Stimulated activated CD8-positive, alpha-beta memory T cell treated with anti-CD3 and anti-CD28 coated beads, Interleukin-2, amount 100 ng/mL, for 48 hours (primary cell): ENCODE data around the gene KDM4C.
"Not testable (repeated sequence)": the region's sequence is repeated elsewhere in the genome, so short reads cannot be mapped to it uniquely, and the experiment has no call there.

Experiments used
- DNase-seq, 2 donors: peaks; one replicate each; pipeline ENCODE4 v3.0.0-alpha.2; 2020; ENCODE audit warnings: low read depth in 2 of 2

KDM4C gene

GRCh38 chr9:6806318-6806717 lies 48.5 kb downstream of the KDM4C start:
- not testable (repeated sequence) for DNase-seq

- not testable (repeated sequence) for DNase-seq
These were observed 49.9 kb downstream of the KDM4C start for GRCh38 chr9:6807669-6808068.

- no peak for DNase-seq
These were observed 53.7 kb downstream of the KDM4C start for GRCh38 chr9:6811436-6811835.

GRCh38 chr9:6816581-6816980 lies 58.8 kb downstream of the KDM4C start:
- DNase-seq = no peak

- DNase-seq = no peak
These were observed 60.6 kb downstream of the KDM4C start for GRCh38 chr9:6818292-6818922.

GRCh38 chr9:6819112-6819511 lies 61.3 kb downstream of the KDM4C start:
- no peak for DNase-seq

GRCh38 chr9:6819529-6819928 lies 61.8 kb downstream of the KDM4C start:
- no peak for DNase-seq

GRCh38 chr9:6822696-6823095 lies 64.9 kb downstream of the KDM4C start:
- no peak for DNase-seq

GRCh38 chr9:6827439-6828145 lies 69.8 kb downstream of the KDM4C start:
- DNase-seq = no peak

GRCh38 chr9:6829027-6829426 lies 71.3 kb downstream of the KDM4C start:
- DNase-seq = no peak

- no peak for DNase-seq
These were observed 71.8 kb downstream of the KDM4C start for GRCh38 chr9:6829536-6829935.

- DNase-seq = no peak
These were observed 75.9 kb downstream of the KDM4C start for GRCh38 chr9:6833518-6834192.

- DNase-seq = no peak
These were observed 76.5 kb downstream of the KDM4C start for GRCh38 chr9:6834306-6834705.

- DNase-seq = no peak
These were observed 80.4 kb downstream of the KDM4C start for GRCh38 chr9:6838158-6838557.

- DNase-seq = no peak
These were observed 84.8 kb downstream of the KDM4C start for GRCh38 chr9:6842584-6842947.

- no peak for DNase-seq
These were observed 86.0 kb downstream of the KDM4C start for GRCh38 chr9:6843742-6844141.

- no peak for DNase-seq
These were observed 86.5 kb downstream of the KDM4C start for GRCh38 chr9:6844267-6844666.

GRCh38 chr9:6845128-6845826 lies 87.5 kb downstream of the KDM4C start:
- DNase-seq = no peak

GRCh38 chr9:6845880-6846279 lies 88.1 kb downstream of the KDM4C start:
- no peak for DNase-seq

GRCh38 chr9:6852243-6852963 lies 94.6 kb downstream of the KDM4C start:
- DNase-seq = no peak

- no peak for DNase-seq
These were observed 98.1 kb downstream of the KDM4C start for GRCh38 chr9:6855860-6856259.

- DNase-seq = no peak
These were observed 106.3 kb downstream of the KDM4C start for GRCh38 chr9:6864102-6864501.
